Spleen (tissue), 11 donors: Measurements from ENCODE around the gene SHISA6. TPM values are rescaled to one million over a fixed set of nuclear protein-coding genes. Genes with fewer than 3 reads are reported as not detected.

Experiments used
- DNase-seq: peaks from one replicate; pipeline ENCODE4 v3.0.0-alpha.2; 2020
- H3K27ac ChIP-seq, 8 donors: fragments of 200-600 bp; sonication (generic) in 7 of 8; 1 replicate in 4 of 8; 2 replicates in 4 of 8; pipeline versions ENCODE4 v1.5.0 to v1.8.0; 2016 to 2021; ENCODE audit warnings: inconsistent platforms in 4 of 8, mild to moderate bottlenecking in 4 of 8, moderate library complexity in 1 of 8
- H3K27me3 ChIP-seq, 7 donors: fragments of 200-600 bp; sonication (generic) in 6 of 7; replicated peaks in 1 of 7; 1 replicate in 4 of 7; 2 replicates in 3 of 7; pipeline versions ENCODE4 v1.5.0 to v1.8.0; 2016 to 2021; ENCODE audit warnings: inconsistent platforms in 3 of 7, mild to moderate bottlenecking in 1 of 7
- H3K36me3 ChIP-seq, 6 donors: fragments of 200-600 bp; sonication (generic) in 5 of 6; 1 replicate in 4 of 6; 2 replicates in 2 of 6; pipeline versions ENCODE4 v1.5.0 to v1.8.0; 2016 to 2021; ENCODE audit warnings: inconsistent platforms in 2 of 6
- H3K4me1 ChIP-seq, 6 donors: fragments of 200-600 bp; sonication (generic) in 5 of 6; 1 replicate in 3 of 6; 2 replicates in 3 of 6; pipeline versions ENCODE4 v1.5.0 to v1.8.0; 2016 to 2021; ENCODE audit warnings: inconsistent platforms in 3 of 6
- H3K4me3 ChIP-seq, 8 donors: fragments of 200-600 bp; sonication (generic) in 7 of 8; 1 replicate in 4 of 8; 2 replicates in 4 of 8; pipeline versions ENCODE4 v1.5.0 to v1.8.0; 2016 to 2021; ENCODE audit warnings: inconsistent platforms in 4 of 8, mild to moderate bottlenecking in 4 of 8, moderate library complexity in 2 of 8
- H3K9me3 ChIP-seq, 8 donors: fragments of 200-600 bp; sonication (generic) in 7 of 8; 1 replicate in 4 of 8; 2 replicates in 4 of 8; pipeline versions ENCODE4 v1.5.0 to v1.8.0; 2016 to 2021; ENCODE audit warnings: inconsistent platforms in 4 of 8
- POLR2A ChIP-seq, 3 donors: fragments of 450-650 bp; IDR thresholded peaks; one replicate each; pipeline ENCODE4 v1.5.1; 2017; ENCODE audit warnings: antibody characterized with exemption in 3 of 3, mild to moderate bottlenecking in 1 of 3
- POLR2AphosphoS5 ChIP-seq, 3 donors: sonication (generic); formaldehyde crosslinking; IDR thresholded peaks; one replicate each; pipeline ENCODE4 v1.5.1; 2017; ENCODE audit warnings: antibody characterized with exemption in 3 of 3
- WGBS, 5 donors: extraction: QIAGEN DNeasy Blood & Tissue Kit in 3 of 5; methylation state at CpG; one replicate each; pipeline versions ENCODE4 v1.1.5 to v1.1.7; 2013 to 2018; 5-methylcytosine and 5-hydroxymethylcytosine counted together
- intact Hi-C: fragments of 100-400 bp; cut with DNase I; formaldehyde crosslinking; loops from one replicate; pipeline ENCODE4 v1.15.0; 2023; ENCODE audit warnings: low total_unique reads
- polyA plus RNA-seq, 3 donors: library from polyadenylated mRNA; stranded (reverse); fragments of 200-250 nt; gene quantifications; one replicate each; pipeline ENCODE4 v1.2.1, GENCODE V29; 2013
- total RNA-seq, 7 donors: library from RNA; depleted of rRNA in 3 of 7; stranded (reverse); fragments of >200 nt in 3 of 7; fragmentation: NEBNext Ultra II Directional in 4 of 7; extraction: Animal tissue kit (Norgen Biotek cat#: 25700) in 4 of 7; gene quantifications; one replicate each; pipeline versions ENCODE4 v1.1.0 to v1.2.1, GENCODE V29; 2016 to 2021
- TF ChIP-seq, protein P1 (sequence below), 11 experiments: fragments of 200-600 bp in 7 of 11; fragments of 450-650 bp in 4 of 11; sonication (generic) in 4 of 11; IDR thresholded peaks in 8 of 11; conservative IDR thresholded peaks in 3 of 11; 1 replicate in 7 of 11; 2 replicates in 4 of 11; pipeline versions ENCODE4 v1.4.0 to v1.8.0; 2016 to 2021; ENCODE audit warnings: antibody characterized with exemption in 11 of 11, inconsistent platforms in 4 of 11, mild to moderate bottlenecking in 1 of 11
- donor health status: healthy with polysubstance abuse.
- donor health status: DM: no; HTN: no; CAD: no; lungs with moderate emphysema.
- donor health status: DM: no; HTN: no; CAD: no.
- donor health status: Bipolar disorder and iron deficiency.
- donor health status: healthy.
- donor health status: DM: no; HTN: no; CAD: no.
- donor health status: DM: yes; HTN: yes; CAD: no.

SHISA6 gene
- total and polyA plus RNA-seq, 10 donors: under 0.01 to 0.35 (median 0.10) TPM; not detected in 3

DNA sequence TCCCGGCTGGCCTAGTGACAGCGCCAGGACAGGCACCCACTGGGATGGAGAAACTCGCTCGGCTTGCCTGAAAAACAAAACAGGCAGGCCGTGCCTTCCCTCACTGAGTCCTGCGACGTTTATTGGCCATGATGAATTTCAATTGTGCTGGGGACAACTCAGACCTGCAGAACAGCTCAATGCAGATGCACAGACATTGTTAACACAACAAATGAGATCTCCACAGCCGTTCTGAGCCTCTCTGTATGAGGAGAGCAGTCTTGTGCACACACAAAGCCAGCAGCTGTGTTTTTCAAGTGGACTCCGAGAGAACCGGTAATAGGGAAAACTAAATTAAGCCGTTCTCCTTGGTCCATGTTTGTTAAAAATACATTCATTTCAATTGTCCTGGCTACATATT is 15.9 kb downstream of the SHISA6 start:
- Histone ChIP-seq H3K27ac (no peak overlapping the region), H3K9me3 (peaks cover 0 to 6% (median 0%) of the 10 kb centered on the region in 8 donors), H3K4me3 (no peak overlapping the region), H3K27me3 (peaks cover 0 to 9% (median 0%) of the 10 kb centered on the region in 7 donors), H3K4me1 (no peaks in the 10 kb centered on the region), H3K36me3 (no peaks in the 10 kb centered on the region)
- TF ChIP-seq POLR2A (IDR thresholded peaks at IDR 0.05) (no peak), POLR2AphosphoS5 (IDR thresholded peaks at IDR 0.05) (no peak)
- TF ChIP-seq, protein P1, sequence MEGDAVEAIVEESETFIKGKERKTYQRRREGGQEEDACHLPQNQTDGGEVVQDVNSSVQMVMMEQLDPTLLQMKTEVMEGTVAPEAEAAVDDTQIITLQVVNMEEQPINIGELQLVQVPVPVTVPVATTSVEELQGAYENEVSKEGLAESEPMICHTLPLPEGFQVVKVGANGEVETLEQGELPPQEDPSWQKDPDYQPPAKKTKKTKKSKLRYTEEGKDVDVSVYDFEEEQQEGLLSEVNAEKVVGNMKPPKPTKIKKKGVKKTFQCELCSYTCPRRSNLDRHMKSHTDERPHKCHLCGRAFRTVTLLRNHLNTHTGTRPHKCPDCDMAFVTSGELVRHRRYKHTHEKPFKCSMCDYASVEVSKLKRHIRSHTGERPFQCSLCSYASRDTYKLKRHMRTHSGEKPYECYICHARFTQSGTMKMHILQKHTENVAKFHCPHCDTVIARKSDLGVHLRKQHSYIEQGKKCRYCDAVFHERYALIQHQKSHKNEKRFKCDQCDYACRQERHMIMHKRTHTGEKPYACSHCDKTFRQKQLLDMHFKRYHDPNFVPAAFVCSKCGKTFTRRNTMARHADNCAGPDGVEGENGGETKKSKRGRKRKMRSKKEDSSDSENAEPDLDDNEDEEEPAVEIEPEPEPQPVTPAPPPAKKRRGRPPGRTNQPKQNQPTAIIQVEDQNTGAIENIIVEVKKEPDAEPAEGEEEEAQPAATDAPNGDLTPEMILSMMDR (IDR thresholded peaks at IDR 0.05 in 8 of 11, conservative IDR thresholded peaks at IDR 0.05 in 3 of 11): no peak
- intact Hi-C loops: no loop called here
- no peak for DNase-seq
- 52 to 68% (median 67%) methylated on average over 9 to 11 of the region's 11 CpGs for WGBS, 5 donors

DNA sequence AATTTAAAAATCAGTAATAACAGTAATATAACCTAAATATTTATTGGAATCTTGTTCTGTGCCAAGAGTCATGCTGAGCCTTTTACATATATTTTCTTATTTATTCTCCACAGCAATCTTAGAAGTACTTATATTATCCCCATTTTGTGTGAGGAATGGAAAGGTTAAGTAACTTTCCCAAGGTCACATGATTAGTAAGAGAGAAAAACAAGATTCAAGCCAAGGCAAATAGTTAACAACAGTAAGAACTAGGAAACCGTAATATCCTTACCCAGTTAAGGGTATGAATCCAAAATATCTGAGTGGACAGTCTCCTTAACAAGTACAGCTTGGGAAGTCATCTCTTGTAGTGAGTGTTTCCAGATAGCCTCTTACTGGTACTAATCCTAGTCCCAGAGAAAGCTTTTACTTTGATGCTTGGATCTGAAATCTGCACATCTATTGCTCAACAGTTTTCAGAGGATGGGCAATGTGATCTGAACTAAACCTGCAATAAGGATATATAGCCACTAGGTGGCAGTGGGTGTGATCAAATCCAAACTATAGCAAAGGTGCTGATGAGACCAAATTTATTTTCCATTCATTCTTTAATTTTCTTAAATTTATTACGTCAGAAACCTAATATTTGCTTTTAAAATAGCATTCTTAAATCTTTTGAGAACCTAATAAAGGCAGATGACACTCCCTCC is 23.3 kb downstream of the SHISA6 start:
- intact Hi-C loops: no loop called here

DNA sequence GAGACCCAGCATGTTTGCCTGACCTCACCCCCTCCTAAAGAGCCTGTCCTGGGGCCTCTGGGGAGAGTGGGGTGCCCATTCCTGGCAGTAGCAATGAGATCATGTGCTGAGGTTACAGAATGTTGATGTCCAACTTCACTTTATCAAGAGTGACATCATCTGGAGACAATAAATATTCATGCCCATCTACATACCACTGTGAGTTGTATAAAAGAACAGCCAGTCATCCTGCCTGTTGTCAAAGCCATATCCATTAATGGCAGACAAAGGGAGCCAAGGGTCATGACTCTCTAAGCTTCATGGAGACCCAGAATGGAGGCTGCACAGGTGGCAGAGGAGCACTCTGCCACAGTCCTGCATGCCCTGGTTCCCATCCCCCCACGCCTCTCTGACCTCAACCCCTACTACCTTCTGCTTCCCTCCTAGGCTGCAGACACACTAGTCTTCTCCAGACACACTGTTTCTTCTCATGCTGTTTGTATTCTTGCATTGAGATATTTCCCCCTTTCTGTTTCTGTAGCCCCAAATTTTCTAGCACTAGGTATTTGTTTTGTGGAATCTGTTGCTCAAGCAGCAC is 27.1 kb downstream of the SHISA6 start:
- 31 to 90% (median 63%) methylated on average over 1 of the region's 1 CpG for WGBS, 5 donors
- TF ChIP-seq POLR2AphosphoS5 (IDR thresholded peaks at IDR 0.05): no peak
- no peak for TF ChIP-seq POLR2A (IDR thresholded peaks at IDR 0.05)
- TF ChIP-seq, protein P1 (IDR thresholded peaks at IDR 0.05 in 8 of 11, conservative IDR thresholded peaks at IDR 0.05 in 3 of 11): no peak
- H3K9me3 ChIP-seq: peaks cover 0 to 52% (median 24%) of the 10 kb centered on the region in 8 donors
- no peaks in the 10 kb centered on the region for H3K4me1 ChIP-seq
- H3K36me3 ChIP-seq: no peaks in the 10 kb centered on the region
- no peak overlapping the region for H3K27ac ChIP-seq
- H3K27me3 ChIP-seq: peaks cover 0 to 10% (median 0%) of the 10 kb centered on the region in 7 donors
- no peak for DNase-seq
- intact Hi-C loops: no loop called here
- H3K4me3 ChIP-seq: no peak overlapping the region

More for the DNA sequence above, 23.3 kb downstream of the SHISA6 start:
- TF ChIP-seq POLR2AphosphoS5 (IDR thresholded peaks at IDR 0.05) (no peak), POLR2A (IDR thresholded peaks at IDR 0.05) (no peak)
- TF ChIP-seq, protein P1 (IDR thresholded peaks at IDR 0.05 in 8 of 11, conservative IDR thresholded peaks at IDR 0.05 in 3 of 11): peak in 1 of 11 experiments; percentile 18
- Histone ChIP-seq H3K27ac (no peak overlapping the region), H3K9me3 (peaks cover 0 to 51% (median 33%) of the 10 kb centered on the region in 8 donors), H3K36me3 (no peaks in the 10 kb centered on the region), H3K4me1 (no peaks in the 10 kb centered on the region), H3K27me3 (no peaks in the 10 kb centered on the region), H3K4me3 (no peak overlapping the region)
- WGBS, 5 donors: 86 to 90% (median 88%) methylated on average over 2 of the region's 2 CpGs
- DNase-seq: no peak

DNA sequence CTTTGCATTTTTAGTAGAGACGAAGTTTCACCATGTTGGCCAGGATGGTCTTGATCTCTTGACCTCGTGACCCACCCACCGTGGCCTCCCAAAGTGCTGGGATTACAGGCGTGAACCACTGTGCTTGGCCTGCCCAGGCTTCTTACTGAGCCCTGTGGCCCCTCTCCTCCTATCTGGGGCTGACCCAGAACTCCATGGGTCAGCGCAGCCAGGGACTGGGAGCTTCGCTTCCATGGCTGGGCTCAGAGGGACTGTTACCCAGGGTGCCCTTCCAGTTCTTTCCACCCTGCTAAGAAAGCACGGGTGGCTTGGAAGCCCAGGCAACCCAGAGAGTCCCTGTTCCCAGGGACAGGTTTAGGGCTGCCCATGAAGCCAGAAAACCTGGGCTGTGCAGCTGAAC is 28.2 kb downstream of the SHISA6 start:
- peaks cover 0 to 15% (median 0%) of the 10 kb centered on the region in 7 donors for H3K27me3 ChIP-seq
- no peak overlapping the region for H3K4me3 ChIP-seq
- no peak overlapping the region for H3K27ac ChIP-seq
- WGBS, 5 donors: 83 to 93% (median 91%) methylated on average over 6 to 7 of the region's 7 CpGs
- no peaks in the 10 kb centered on the region for H3K4me1 ChIP-seq
- TF ChIP-seq, protein P1 (IDR thresholded peaks at IDR 0.05 in 8 of 11, conservative IDR thresholded peaks at IDR 0.05 in 3 of 11): no peak
- TF ChIP-seq POLR2A (IDR thresholded peaks at IDR 0.05): no peak
- TF ChIP-seq POLR2AphosphoS5 (IDR thresholded peaks at IDR 0.05): no peak
- no peaks in the 10 kb centered on the region for H3K36me3 ChIP-seq
- intact Hi-C loops: no loop called here
- DNase-seq: no peak
- peaks cover 0 to 46% (median 13%) of the 10 kb centered on the region in 8 donors for H3K9me3 ChIP-seq
